Measurements from ENCODE around the gene TMEM156.

DNA sequence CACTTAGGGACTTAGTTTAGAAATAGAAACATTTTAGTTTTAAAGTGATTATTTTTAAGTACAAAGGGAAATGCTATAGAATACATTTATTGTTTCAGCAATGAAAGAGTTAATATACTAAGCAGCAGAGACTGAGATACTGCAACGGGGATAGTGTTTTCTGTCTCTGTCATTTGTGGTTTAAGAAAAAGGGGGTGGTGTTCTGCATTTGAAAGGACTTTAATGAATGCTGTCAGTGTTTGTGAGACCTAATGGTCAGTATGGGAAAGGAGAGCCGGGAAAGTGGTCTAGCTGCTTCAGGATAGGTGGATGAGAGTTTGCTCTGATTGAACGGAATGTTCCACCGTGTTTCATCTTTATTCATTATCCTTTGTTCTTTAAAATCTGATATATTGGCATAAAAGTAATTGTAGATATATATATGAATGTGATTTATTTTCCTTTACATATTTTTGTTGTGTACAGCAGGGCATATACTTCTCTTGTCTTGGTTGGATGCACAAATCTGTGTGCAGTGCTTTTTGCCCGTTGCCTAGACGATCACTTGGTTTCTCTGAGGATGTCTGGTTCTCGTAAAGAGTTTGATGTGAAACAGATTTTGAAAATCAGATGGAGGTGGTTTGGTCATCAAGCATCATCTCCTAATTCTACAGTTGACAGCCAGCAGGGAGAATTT, 30.0 kb upstream of the TMEM156 start, which contains the start of gene KLHL5:
- no peak for TF ChIP-seq CTCF (conservative IDR thresholded peaks at IDR 0.05 in 1 of 2, IDR thresholded peaks at IDR 0.05 in 1 of 2; ENCODE audit: low read depth in 1 of 2, low read length in 2 of 2)
- no peak for TF ChIP-seq EZH2 (IDR thresholded peaks at IDR 0.05; ENCODE audit: low read length, missing control alignments)

Measured in fibroblast of lung (primary cell).